GM19239 (cell line): ENCODE results near the gene NAT9.

Experiments used
- DNase-seq: peaks from one replicate; pipeline ENCODE4 v3.0.0; 2011; ENCODE audit warnings: low spot score; ENCODE audit not compliant: insufficient read length
- FAIRE-seq: peaks from 2 replicates; lab custom pipeline; 2011; peaks lifted over from hg19 to GRCh38; lab: Jason Lieb, UNC

The NAT9 gene

DNA sequence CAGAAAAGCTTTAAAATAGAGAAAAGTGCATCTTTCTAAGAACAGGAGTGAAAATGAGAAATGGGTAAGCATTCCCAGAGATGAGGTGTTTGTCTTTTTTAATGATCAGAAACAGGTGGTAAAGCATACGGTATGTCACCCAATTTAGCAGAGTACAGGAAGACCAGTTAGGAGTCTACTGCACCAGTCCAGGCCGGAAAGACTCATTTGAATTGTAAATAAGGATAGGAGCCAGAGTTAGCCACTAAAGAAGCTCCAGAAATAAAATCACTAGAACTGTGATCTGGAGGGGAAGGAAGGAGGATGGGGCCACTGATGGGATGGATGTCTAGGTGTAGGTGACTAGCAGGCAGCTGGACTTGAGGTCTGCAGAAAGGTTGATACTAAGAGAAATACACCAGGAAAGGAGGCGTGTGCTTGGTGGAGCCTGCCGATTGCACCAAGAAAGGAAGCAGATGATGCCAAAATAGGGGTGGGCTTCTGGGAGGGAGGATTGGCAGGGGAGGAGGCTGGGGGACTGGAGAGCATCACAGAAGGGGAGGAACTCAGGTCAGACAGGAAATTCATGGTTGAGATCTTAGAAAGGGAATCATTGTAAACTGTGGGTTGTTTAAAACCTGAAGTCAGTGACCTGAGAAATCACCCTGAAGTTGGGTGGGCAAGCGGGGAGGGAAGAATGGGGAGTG lies 8.1 kb upstream of the NAT9 start:
- DNase-seq (no peak), FAIRE-seq (peak; percentile 66)

DNA sequence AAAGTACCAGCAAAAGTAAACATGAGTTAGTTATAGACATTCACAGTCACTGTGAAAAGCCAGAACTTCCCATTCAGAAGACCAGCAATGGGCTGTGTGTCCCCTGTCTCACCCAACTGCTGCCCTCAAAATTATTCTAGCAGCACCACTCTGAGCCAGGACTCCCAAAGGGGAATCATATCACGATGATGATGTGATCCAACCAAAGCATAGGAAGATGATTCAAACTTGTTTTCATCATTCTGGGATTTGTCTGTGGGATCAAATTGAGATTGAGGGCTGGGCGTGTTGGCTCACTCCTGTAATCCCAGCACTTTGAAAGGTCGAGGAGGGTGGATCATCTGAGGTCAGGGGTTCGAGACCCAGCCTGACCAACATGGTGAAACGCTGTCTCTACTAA lies 6.4 kb upstream of the NAT9 start:
- FAIRE-seq (no peak), DNase-seq (no peak)

DNA sequence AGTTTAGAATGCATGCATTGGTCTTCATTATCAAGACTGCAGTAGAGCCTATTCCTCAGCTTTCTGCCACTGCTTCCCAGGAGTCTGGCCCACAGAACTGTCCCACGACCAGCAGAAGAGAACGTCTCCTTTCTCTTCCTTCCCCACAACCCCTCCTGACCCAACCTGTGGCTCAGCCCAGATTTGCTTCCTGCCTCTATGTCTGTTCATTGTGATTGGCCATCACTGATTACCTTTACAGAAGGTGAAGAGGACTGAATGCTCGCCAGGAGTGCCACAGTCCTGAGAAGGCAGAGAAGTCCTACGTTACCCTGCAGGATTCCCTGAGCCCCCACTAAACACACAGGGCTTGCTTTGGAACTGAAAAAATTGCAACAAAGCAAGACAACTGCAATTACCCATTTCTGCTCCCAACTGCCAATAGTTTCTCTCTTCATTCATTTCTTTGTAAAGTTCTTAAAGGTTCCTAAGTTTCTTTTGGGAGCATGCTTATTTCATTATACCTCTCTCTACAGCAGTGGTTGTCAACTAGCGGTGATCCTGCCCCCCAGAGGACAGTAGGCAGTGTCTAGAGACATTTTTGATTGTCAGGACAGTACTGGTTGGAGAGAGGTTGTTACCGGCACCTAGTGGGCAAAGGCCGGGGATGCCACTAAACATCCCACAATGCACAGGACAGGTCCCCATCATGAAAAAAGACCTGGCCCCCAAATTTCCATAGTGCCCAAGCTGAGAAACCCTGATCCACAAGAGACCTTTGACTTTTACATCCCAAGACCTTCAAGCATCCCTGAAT lies 4.5 kb upstream of the NAT9 start:
- FAIRE-seq (peak; percentile 23), DNase-seq (no peak)

DNA sequence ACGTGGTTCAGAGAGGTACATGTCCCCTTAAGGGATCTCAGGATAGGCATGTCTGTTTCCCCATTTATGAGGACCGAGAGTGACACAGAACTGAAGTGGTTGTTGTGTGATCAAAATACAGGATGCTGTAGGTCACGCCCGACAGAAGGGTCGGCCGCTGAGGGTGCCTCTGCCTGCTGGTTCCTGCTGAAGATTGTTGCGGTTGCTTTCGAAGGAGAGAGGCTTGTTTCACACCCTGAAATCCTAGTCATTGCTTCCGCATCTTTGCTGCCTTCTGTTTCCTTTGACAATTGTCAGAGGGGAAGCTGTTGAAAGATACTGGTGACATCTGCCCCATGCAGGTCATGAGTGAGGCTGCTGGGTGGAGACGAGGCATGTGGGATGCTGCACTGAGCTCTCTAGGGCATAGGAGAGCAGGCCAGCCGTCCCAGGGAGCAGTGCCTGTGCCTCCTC lies 3.8 kb upstream of the NAT9 start:
- DNase-seq: peak; percentile 67
- no peak for FAIRE-seq

DNA sequence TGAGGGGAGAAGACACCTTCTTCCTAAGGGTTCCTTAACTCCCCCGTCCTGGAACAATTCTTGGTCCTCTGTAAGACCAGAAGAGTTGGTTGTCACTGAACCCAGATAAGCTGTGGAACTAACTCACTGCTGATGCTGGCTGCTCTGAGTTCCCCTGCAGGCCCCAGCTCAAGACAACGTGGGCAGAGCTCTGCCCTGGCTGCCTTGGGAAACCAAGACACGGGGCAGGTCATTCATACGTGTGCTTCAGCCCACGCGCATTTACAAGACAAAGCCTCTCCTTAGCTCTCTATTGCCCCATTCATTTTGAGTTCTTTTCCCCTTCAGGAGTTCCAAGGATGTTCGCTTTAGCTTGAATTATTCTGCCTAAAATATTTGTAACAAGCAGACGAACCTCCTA lies 3.4 kb upstream of the NAT9 start:
- no peak for DNase-seq
- no peak for FAIRE-seq

DNA sequence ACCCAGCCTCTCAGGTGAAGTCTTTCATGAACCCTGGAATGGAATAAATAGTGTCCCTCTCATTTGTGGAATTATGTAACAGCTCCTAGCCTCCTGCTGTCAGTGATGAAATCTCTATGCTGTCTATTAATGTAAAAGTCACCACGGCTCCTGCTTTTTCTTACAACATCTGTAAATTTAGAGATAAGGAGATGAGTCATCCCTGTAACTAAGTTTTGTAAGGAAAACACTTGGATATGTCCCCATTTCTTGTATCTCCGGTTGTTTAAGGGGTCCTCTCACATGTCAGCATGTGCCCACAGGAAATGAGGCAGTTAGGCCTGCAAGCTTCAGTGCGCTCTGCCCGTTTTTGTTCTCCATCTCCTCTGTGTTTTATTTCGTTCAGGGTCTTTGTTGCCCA lies 2.8 kb upstream of the NAT9 start:
- no peak for FAIRE-seq
- no peak for DNase-seq

DNA sequence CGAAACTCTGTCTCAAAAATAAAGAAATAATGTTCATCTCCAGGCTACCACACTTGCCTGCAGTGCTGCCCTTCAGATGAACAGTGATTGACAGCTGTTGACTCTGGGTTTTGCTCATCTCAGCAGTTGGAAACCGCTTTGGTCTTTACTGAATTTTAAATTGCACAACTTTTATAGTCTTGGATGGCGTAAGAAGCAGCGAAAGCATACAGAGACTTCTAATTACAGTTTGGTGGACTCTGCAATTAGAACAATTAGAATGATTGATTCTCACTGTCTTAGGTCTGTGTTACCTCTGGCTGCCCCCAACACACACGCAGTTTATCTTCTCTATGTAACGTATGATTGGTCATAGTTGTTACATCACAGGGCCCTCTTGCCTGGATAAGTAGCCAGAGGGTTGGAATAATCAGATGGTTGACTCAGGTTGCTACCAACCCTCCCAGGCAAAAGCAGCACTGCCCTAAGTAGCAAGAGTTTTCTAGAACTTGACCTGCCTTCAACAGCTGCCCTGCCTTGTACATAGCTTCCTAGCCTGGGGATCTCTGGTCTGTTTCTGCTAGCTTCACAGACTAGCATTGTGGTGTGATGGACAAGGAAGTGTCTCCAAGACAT lies 1.9 kb upstream of the NAT9 start:
- DNase-seq (no peak), FAIRE-seq (no peak)

DNA sequence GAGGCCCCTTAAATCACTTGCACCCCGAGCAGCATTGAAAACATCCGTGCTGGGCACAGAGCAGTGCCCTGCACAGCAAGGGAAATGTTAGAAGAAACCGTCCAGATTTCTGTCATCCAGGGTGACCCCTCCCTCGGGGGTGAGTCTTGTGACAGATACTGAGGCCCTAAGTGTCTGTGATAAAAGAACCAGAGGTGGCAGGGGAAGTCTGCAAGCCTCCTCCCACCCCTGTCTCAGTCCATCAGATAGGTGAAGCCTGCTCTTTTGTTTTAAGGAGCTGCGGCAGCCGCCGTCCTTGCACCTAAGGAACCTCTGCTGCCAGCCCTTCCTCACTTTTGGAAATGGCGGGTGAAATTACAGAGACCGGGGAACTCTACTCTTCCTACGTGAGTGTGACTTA lies 845 bp upstream of the NAT9 start:
- FAIRE-seq: no peak
- no peak for DNase-seq

DNA sequence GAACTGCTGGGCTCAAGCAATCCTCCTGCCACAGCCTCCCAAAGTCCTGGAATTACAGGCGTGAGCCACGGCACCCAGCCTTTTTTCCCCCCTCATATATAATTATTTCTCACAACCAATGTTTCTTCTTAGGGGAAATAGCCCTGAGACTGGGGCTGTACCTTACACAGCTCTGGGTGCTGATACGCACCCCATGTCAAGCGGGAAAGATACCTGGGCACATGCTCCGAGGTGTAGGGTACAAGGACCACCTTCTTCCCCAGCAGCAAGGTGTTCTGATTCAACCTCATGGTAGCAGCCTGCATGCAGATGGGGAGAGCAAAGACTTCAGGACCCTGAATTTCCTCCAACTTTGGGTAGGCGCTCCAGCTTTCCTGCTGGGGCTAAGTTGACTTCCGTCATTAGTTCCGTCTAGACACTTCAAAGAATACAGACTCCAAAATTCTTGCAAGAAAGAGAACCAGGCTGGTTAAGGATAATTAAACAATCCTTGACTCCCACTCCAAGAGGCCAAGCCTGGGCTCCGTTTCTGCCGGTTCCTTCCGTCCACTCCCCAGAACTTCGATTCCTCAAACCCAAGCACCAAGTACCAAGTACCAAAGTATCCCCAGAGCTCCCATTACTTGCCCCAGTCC lies 619 bp downstream of the NAT9 start:
- DNase-seq: no peak
- no peak for FAIRE-seq

DNA sequence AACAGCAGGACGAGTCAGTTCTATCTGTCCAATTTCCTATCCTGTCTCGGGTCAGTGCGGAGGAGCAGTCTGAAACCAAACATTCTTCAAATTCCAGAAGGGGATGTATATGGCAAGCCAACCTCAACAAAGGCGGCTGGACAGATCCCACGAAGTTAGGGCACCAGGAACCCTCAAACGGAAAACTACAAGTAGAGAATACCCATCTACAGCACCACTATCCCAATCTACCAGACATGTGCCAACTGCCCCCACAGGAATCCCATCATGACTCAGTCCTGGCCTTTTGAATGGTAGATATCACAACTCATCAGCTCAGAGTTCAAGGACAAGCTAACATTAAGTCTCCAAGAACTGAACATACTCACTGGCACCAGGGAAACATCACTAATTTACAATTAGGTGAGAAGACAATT lies 2.3 kb downstream of the NAT9 start:
- FAIRE-seq (no peak), DNase-seq (no peak)

DNA sequence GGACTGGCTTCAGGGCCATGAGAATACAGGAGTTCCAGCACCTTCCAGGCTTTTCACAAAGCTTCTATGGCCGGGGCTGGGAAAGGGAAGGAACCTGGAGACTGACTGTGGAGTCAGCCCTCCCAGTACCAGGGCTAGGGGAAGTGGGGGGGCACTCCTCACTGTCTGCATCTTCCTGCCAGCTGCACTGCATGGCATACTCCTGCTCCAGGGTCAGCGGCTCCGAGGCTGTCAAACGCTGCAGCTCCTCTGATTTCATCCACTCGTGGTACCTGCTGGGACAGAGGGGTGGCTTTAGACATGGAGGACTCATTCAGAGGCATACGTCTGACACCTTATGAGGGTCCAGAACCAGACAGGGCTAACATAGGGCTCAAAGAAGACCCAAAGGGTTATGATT lies 2.7 kb downstream of the NAT9 start:
- FAIRE-seq (no peak), DNase-seq (no peak)

DNA sequence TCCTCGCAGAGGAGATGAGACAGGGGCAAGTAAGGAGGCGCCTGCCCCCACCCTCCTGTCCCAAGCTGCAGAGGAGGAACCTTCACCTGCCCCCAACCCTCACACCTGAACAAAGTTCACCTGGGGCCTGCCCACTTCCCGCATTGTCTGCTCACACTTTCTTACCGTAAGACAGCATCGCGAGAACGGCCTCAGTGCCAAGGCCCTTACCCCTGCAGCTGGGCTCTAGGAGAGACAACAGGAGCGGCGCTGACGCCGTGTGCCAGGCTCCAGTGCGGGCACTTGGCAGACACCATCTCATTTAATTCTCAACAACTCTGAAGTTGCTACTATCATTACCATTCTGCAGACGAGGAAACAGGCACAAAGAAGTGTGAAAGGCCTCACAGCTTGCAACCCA lies 4.1 kb downstream of the NAT9 start:
- DNase-seq (no peak), FAIRE-seq (no peak)

DNA sequence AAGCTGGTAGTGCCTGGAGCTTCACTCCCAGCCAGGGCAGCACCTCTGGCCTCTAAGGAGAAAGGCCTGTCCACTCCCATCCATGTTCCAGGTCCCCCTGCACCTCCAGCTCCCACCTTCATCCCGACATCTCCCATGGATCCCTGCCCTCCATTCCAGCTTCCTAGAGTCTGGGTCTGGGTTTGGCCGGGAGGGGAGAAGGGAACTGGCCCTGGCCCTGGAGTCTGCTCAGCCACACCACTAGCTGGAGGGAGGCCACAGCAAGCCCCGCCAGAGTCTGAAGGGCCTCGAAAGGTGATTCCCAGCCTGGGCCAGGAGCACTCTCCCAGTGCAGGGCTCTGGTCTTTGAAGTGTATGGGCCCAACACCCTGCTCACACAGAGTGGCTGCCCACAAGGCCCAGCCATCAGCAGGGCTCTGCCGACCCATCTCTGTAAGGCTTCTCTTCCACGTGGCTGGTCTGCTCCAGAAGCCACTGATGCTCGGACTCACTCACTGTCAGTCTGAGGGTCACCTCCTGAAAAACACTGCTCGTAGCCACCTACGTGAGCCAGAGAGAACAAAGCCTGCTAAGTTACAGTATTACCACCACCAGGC lies 4.7 kb downstream of the NAT9 start:
- FAIRE-seq (no peak), DNase-seq (no peak)

DNA sequence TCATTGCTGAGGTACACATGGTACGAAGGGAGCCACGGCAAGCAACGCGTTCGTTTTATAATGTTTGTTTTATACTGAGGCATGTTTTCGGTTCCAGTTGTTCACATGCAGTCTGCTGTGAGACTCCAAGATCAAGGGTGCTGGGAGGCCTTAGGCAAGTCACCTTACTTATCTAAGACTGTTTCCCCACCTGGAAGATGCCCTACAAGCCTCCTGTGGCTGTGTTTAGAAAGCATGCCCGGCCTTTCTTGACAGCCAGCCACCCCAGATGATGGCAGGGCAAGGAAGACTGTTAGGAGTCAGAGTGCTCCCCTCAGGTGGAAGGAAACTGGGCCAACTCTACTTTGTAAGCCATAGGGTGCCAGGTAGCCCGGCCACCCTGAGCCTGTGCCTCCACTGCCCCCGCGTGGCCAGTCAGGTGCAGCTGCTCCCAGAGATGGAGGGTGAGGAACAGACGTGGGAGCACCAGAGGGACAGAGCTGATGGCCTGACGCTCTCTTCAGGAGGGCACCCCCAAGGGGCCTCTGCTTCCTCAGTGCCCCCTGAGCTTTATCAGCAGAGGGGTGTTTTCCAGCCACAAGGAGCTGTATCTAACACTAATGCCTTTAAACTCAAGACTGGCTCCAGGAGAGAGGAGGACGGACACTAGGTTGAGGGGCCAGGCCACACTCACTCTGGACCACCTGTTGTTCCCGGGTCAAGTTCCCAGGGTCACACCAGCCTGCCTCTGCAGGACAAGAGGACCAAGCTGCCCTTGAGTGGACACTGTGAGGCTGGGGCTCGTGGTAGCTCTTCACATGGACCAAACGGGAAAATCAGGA lies 5.4 kb downstream of the NAT9 start:
- peak; percentile 61 for DNase-seq
- peak; percentile 86 for FAIRE-seq

DNA sequence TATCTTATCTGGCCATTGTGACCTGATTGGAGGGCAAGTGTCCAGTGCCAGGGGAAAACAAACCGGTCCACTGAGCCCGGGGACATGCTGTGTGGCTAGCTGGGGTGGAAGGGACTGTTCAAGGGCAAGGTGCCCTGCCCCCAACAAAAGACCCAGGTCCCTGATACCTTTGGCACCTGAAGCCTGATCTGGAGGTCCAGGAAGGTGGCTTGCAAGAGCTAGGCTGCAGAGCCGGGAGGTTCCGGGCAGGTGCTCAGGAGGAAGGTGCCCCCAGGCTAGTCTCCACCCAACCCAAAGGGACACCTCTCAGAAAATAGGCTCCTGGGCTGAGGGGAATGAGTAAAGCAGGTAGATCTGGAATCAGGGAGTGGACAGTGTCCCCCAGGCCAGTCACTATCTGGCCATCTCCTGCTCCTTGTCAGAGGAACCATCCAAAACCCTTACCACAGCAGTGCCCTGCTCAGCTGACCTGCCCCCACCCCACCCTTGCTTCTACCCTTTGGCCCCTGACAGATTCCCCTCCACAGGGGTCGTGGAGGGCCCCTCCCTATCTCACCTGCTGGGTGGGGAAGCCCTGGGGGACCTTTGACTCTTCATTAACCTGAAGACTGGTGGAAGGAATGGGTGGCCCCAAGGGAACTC lies 6.2 kb downstream of the NAT9 start:
- FAIRE-seq (no peak), DNase-seq (no peak)

DNA sequence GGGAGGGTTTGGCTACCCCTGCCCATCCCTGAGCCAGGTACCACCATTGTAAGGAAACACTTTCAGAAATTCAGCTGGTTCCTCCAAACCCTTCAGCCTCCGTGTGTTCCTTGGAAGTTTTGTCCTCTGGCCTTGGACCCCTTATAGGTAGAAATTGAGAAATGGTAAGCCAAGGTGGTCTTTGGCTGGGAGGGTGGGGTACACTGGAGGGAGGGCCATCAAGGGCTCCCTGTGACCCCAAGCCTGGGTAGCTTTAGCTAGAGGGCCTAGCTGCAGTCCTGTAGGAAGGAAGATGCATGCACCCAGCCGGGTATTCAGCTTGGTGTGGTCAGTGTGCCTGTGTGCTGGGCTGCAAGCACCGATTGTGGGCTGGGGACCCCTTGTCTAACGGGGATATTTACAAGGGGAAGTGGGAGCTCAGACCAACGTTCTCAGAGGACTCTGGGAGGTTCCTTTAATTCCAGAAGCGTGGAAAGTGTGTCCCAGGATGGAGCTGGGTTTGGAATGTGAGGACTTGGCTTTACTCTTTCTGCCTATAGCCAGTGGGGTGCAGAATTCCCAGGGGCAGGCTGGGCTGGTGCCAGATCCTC lies 6.8 kb downstream of the NAT9 start:
- DNase-seq (no peak), FAIRE-seq (no peak)

DNA sequence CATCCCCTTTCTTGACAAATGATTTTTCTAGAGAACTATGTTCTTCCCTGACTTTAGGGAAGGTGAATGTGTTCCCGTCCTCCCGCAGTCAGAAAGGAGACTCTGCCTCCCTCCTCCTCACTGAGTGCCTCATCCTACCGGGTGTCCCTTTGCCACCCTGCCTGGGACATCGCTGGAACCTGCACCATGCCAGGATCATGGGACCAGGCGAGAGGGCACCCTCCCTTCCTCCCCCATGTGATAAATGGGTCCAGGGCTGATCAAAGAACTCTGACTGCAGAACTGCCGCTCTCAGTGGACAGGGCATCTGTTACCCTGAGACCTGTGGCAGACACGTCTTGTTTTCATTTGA lies 7.4 kb downstream of the NAT9 start:
- DNase-seq (no peak), FAIRE-seq (no peak)

DNA sequence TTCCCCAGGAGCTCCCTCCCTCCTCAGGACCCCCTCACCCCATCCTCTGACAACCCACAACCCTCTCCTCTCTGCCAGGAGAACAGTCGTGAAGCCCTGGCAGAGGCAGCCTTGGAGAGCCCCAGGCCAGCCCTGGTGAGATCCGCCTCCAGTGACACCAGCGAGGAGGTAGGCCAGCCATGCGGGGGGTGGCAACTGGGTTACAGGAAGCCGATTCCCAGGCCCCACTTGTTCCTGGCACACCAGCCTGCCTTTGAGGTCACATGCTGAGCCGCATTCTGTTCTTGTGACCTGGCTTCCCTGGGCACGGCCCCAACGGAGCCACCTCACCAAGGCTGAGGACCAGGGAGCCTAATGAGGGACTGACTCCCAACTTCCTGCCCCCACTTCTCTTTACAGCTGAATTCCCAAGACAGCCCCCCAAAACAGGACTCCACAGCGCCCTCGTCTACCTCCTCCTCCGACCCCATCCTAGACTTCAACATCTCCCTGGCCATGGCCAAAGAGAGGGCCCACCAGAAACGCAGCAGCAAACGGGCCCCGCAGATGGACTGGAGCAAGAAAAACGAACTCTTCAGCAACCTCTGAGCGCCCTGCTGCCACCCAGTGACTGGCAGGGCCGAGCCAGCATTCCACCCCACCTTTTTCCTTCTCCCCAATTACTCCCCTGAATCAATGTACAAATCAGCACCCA lies 7.9 kb downstream of the NAT9 start:
- FAIRE-seq (no peak), DNase-seq (no peak)
